T-helper 17 cell (primary cell): ENCODE measurements around the gene WNT9B. TPM values are rescaled to one million over a fixed set of nuclear protein-coding genes. Genes with fewer than 3 reads are reported as not detected.
"Not testable (repeated sequence)": the region's sequence is repeated elsewhere in the genome, so short reads cannot be mapped to it uniquely, and the experiment has no call there.

ENCODE experiments used
- ATAC-seq: fragments of 150-1000 bp; cut with Tn5 transposase; 2 replicates; pipeline ENCODE4 v1.10.0; 2021; ENCODE audit warnings: mild to moderate bottlenecking, moderate library complexity
- DNase-seq, 3 donors: peaks; one replicate each; pipeline versions ENCODE4 v3.0.0 to v3.0.0-alpha.2; 2020 to 2021
- H3K9me3 ChIP-seq: one replicate; pipeline ENCODE4 v1.7.0; 2013; ENCODE audit warnings: low read length, mild to moderate bottlenecking; ENCODE audit not compliant: control insufficient read depth, poor library complexity, severe bottlenecking
- H3K27ac Mint-ChIP-seq: one replicate; pipeline ENCODE4 v1.8.0; 2022; ENCODE audit warnings: mild to moderate bottlenecking, moderate library complexity, mixed read lengths
- H3K27me3 Mint-ChIP-seq: one replicate; pipeline ENCODE4 v1.8.0; 2022; ENCODE audit warnings: mixed read lengths
- H3K36me3 Mint-ChIP-seq: one replicate; pipeline ENCODE4 v1.8.0; 2022; ENCODE audit warnings: low read depth, mixed read lengths
- H3K4me1 Mint-ChIP-seq: one replicate; pipeline ENCODE4 v1.8.0; 2022; ENCODE audit warnings: mild to moderate bottlenecking, mixed read lengths
- H3K4me3 Mint-ChIP-seq: one replicate; pipeline ENCODE4 v1.8.0; 2022; ENCODE audit warnings: mild to moderate bottlenecking, moderate library complexity, mixed read lengths
- total RNA-seq, 4 donors: library from RNA in 2 of 4; stranded (reverse) in 2 of 4; gene quantifications; one replicate each; pipeline ENCODE4 v1.2.3 and lab custom pipeline; 2022 to 2026

The WNT9B gene
- total RNA-seq, 2 donors from 2014 or later = not detected

DNA sequence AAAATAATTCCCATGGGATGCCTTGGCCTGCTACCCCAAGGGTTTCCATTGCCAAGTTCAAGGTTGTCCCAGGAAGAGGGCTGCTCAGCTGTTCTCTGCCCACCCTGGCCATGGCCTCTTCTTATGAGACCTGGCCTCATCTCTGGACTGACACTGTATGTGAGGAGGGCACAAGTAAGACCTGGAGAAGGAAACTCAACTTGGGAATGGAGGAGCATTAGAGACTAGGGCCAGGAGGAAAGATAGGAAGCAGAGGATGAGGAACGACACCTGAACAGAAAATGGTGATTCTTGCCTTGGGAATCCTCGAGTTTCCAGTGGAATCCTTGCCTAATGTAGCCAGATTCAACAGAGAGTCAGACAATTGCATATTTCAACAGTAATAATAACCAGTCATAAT, 47.0 kb downstream of the WNT9B start:
- H3K27ac Mint-ChIP-seq = no peak overlapping the region
- no peak overlapping the region for H3K4me3 Mint-ChIP-seq
- no peaks in the 10 kb centered on the region for H3K9me3 ChIP-seq
- no peaks in the 10 kb centered on the region for H3K4me1 Mint-ChIP-seq
- no peak for ATAC-seq
- DNase-seq = no peak
- H3K36me3 Mint-ChIP-seq = no peaks in the 10 kb centered on the region
- H3K27me3 Mint-ChIP-seq = peaks cover 20% of the 10 kb centered on the region

DNA sequence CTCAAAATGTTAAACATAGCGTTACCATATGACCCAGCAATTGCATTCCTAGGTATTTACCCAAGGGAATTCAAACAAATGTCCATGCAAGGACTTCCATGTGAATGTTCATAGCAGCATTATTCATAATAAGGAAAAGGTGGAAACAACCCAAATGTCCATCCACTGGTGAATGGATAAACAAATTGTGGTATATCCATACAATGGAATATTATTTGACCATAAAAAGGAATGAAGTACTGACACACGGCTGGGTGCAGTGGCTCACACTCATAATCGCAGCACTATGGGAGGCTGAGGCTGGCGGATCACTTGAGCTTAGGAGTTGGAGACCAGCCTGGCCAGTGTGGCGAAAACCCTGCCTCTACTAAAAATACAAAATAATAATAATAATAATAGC, 47.5 kb downstream of the WNT9B start:
- ATAC-seq = no peak
- H3K4me3 Mint-ChIP-seq = no peak overlapping the region
- H3K27me3 Mint-ChIP-seq = peaks cover 17% of the 10 kb centered on the region
- no peaks in the 10 kb centered on the region for H3K4me1 Mint-ChIP-seq
- no peaks in the 10 kb centered on the region for H3K36me3 Mint-ChIP-seq
- H3K9me3 ChIP-seq = no peaks in the 10 kb centered on the region
- no peak overlapping the region for H3K27ac Mint-ChIP-seq
- no peak for DNase-seq

DNA sequence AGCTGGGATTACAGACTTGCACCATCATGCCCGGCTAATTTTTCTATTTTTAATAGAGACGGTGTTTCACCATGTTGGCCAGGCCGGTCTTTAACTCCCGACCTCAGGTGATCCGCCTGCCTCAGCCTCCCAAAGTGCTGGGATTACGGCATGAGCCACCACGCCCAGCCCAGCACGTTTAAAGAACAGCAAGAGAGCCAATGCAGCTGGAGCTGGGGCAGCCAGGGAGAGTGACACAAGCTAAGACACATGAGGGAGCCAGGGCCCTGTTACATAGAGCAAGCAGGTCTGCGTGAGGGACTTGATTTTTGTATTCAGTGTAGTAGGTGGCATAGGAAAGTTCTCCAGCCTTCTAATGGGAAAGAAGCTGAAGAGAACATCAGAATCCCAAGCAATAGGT, 49.9 kb downstream of the WNT9B start:
- Mint-ChIP-seq H3K27ac (no peak overlapping the region), H3K36me3 (peaks cover 2% of the 10 kb centered on the region), H3K4me1 (peaks cover 3% of the 10 kb centered on the region), H3K27me3 (peaks cover 17% of the 10 kb centered on the region), H3K4me3 (no peak overlapping the region)
- DNase-seq = no peak
- H3K9me3 ChIP-seq = no peaks in the 10 kb centered on the region
- no peak for ATAC-seq

DNA sequence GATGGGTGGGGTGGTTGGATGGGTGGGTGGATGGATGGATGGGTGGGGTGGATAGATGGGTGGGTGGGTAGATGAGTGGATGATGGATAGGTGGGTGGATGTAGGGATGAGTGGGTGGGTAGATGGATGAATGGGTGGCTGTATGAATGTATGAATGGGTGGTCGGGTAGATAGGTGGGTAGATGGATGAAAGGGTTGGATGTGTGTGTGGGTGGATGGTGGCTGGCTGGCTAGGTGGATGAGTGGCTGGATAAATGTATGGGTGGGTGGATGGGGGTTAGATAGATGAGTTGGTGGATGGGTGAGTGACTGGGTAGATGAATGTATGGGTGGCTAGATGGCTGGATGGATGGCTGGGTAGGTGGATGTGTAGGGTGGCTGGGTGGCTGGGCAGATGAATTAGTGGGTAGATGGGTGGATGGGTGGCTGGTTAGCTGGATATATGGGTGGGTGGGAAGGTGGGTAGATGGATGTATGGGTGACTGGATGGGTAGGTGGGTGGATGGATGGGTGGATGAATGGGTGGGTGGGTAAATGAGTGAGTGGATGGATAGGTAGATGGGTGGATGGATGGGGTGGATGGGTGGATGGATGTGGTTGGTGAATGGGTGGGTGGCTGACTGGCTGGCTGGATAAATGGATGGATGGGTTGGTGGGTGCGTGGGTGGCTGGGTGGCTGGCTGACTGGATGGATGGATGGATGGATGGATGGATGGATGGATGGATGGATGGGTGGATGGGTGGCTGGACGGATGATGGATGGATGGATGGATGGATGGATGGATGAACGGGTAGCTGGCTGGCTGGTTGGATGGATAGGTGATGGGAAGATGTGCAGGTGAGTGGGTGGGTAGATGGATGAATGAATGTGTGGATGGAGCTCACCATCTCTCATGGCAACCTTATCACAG, 52.6 kb downstream of the WNT9B start:
- Mint-ChIP-seq H3K4me3 (no peak overlapping the region), H3K4me1 (peaks cover 3% of the 10 kb centered on the region), H3K27me3 (peaks cover 21% of the 10 kb centered on the region), H3K36me3 (peaks cover 2% of the 10 kb centered on the region), H3K27ac (no peak overlapping the region)
- no peak for ATAC-seq
- H3K9me3 ChIP-seq = no peaks in the 10 kb centered on the region
- DNase-seq = no peak

DNA sequence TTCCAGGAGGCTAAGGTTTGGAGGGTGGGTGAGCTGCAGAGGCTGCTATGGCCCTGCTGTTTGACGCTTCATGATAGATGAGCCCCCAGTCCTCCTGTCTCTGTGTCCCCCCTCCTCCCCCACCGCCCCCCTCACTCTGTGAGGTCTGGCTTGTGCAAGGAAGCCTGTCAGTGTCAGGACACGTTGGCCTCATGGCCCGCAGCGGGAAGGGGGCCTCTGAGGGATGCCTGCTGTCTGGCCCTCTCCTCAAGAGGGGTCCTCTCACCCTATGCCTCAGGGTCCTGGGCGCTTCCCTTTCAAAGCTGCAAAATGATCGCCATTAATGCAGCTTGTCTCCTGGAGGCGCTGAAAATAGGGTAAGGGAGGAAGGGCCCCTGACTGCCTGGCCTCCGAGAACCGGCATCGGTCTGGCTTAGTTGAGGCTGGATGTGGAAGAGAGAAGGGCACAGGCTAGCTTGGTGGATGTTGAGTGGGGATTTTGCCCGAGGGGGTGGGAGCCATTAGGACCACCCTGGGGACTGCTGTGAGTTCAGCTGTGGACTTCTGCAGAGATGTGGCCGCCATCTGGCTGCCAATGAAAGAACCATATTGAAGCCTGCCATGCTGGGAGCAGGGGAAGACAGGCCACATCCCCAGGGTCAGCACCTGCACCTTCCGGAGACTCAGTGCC, 56.8 kb downstream of the WNT9B start:
- no peaks in the 10 kb centered on the region for H3K9me3 ChIP-seq
- no peak overlapping the region for H3K27ac Mint-ChIP-seq
- peaks cover 2% of the 10 kb centered on the region for H3K36me3 Mint-ChIP-seq
- no peak overlapping the region for H3K4me3 Mint-ChIP-seq
- H3K27me3 Mint-ChIP-seq = peaks cover 29% of the 10 kb centered on the region
- DNase-seq (no peak), ATAC-seq (no peak)
- peaks cover 5% of the 10 kb centered on the region for H3K4me1 Mint-ChIP-seq

DNA sequence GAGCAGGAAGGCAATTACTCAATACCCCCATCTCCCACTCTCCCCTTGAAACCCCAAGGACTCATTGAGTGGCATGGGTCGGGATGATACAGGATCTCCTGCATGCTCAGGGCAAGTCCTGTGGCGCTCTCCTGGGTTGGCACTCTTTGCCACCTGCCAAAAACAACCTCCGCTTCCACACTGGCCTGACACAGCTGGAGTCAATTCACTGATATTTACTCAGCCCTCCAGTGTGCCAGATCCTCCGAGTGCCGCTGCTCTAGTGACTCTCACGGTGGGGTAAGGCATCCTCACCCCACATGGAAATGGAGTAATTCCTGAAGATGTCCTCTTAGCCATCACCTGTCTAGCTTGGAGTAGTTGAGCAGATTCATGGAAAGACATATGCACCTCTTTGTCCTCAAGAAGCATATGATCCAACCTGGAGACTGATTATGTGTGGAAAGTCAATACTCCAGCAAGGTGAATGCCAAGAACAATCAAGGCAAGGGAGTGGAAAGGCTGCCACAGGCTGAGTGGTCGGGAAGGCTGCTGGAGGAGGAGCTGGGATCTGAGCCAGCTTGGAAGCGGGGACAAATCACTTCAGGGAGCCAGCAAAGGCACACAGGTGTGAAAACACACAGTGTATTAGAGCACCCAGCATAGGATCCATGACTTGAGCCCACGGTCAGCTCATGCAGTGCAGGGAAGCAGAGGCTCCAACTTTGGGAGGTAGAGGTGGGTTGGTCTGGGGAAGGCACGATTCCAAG, 59.0 kb downstream of the WNT9B start:
- no peak for DNase-seq
- Mint-ChIP-seq H3K4me3 (no peak overlapping the region), H3K36me3 (no peaks in the 10 kb centered on the region), H3K27me3 (peaks cover 29% of the 10 kb centered on the region), H3K4me1 (peaks cover 5% of the 10 kb centered on the region), H3K27ac (no peak overlapping the region)
- H3K9me3 ChIP-seq = no peaks in the 10 kb centered on the region
- ATAC-seq = no peak

DNA sequence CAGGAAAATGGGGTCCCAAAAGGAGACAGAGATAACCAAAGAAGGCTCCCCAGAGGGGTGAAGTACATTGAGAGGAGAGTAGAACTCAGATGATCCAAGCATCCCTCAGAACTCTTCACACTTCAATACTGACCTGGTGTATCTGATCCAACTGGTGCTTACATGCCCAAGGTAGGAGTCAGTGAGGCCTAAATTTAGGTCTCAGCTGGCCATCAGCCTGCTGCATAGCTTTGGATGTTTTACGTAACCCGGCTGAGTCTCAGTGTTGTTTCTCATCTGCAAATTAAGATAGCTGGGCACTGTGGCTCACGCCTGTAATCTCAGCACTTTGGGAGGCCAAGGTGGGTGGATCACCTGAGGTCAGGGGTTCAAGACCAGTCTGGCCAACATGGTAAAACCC, 59.9 kb downstream of the WNT9B start:
- no peaks in the 10 kb centered on the region for H3K9me3 ChIP-seq
- no peak overlapping the region for H3K27ac Mint-ChIP-seq
- H3K4me3 Mint-ChIP-seq = no peak overlapping the region
- peaks cover 2% of the 10 kb centered on the region for H3K4me1 Mint-ChIP-seq
- no peak for ATAC-seq
- no peak for DNase-seq
- no peaks in the 10 kb centered on the region for H3K36me3 Mint-ChIP-seq
- H3K27me3 Mint-ChIP-seq = peaks cover 29% of the 10 kb centered on the region

DNA sequence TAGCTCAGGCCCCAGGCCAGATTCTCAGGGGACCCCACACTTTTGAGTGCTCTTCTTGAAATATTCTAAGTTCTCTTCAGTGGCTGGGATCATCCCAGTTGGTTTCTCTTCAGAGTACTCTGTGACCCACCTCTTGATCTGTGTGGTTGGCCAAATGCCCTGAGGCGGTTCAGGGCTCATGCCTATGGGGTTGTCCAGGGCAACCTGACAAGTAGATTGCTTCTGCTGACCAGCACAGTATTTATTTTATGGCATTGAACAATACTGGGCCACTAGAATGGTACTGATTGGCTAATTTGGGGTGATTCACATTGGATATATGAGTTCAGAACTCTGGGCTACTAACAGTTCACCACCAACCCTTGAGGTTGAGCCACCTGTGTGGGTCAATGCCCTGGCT, 64.2 kb downstream of the WNT9B start:
- ATAC-seq (no peak), DNase-seq (no peak)
- H3K36me3 Mint-ChIP-seq = no peaks in the 10 kb centered on the region
- H3K9me3 ChIP-seq = no peaks in the 10 kb centered on the region
- H3K4me1 Mint-ChIP-seq = no peaks in the 10 kb centered on the region
- H3K4me3 Mint-ChIP-seq = no peak overlapping the region
- H3K27ac Mint-ChIP-seq = no peak overlapping the region
- H3K27me3 Mint-ChIP-seq = peaks cover 8% of the 10 kb centered on the region

DNA sequence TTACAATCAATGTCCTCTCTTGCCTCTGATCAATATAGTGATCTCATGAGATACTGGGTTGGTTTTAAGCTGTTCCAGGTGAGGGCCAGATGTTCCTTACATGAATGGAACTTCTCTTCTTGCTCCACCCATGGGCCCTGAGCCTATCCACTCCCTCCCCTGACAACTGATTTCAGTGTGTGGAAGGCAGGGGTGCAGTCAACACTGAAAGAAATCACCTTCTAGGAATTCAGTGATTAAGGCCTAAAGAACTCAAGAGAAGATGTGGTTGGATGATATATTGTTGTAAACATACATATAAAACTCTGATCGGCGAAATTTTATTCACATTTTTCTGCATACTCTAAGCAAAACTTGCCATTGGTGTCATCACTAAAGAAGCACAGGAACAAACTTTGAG, 64.8 kb downstream of the WNT9B start:
- Mint-ChIP-seq H3K4me3 (no peak overlapping the region), H3K27ac (no peak overlapping the region), H3K4me1 (no peaks in the 10 kb centered on the region), H3K27me3 (peaks cover 4% of the 10 kb centered on the region), H3K36me3 (no peaks in the 10 kb centered on the region)
- ATAC-seq (no peak), DNase-seq (no peak)
- H3K9me3 ChIP-seq = no peaks in the 10 kb centered on the region

DNA sequence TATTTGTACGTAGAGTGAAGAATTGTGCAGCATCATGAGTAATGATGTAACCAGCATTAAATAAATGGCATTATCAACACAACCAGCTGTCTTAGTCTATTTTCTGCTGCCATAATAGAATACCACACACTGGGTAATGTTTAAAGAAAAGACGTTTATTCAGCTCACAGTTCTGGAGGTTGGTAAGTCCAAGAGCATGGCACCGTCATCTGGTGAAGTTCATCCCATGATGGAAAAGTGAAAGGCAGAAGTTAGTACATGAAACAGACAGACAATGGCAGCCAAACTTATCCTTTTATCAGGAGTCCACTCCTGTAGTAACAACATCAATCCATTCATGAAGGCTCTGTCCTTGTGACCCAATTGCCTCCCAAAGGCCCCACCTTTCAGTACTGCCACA, 65.2 kb downstream of the WNT9B start:
- Mint-ChIP-seq H3K27me3 (peaks cover 4% of the 10 kb centered on the region), H3K36me3 (no peaks in the 10 kb centered on the region), H3K27ac (no peak overlapping the region), H3K4me1 (no peaks in the 10 kb centered on the region), H3K4me3 (no peak overlapping the region)
- ATAC-seq (no peak), DNase-seq (no peak)
- H3K9me3 ChIP-seq = no peaks in the 10 kb centered on the region

DNA sequence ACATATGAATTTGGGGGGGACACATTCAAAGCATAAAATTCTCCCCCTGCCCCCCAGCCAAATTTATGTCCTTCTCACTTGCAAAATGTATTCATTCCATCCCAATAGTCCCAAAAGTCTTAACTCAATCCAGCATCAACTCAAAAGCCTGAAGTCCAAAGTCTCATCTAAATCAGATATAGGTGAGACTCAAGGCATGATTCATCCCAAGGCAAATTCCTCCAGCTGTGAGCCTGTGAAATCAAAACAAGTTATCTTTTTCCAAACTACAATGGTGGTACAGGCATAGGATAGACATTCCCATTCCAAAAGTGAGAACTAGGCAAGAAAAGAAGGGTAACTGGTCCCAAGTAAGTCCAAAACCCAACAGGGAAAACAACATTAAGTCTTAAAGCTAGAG, 65.7 kb downstream of the WNT9B start:
- Mint-ChIP-seq H3K4me3 (no peak overlapping the region), H3K4me1 (no peaks in the 10 kb centered on the region), H3K27ac (no peak overlapping the region), H3K36me3 (no peaks in the 10 kb centered on the region), H3K27me3 (peaks cover 3% of the 10 kb centered on the region)
- DNase-seq (no peak), ATAC-seq (no peak)
- no peaks in the 10 kb centered on the region for H3K9me3 ChIP-seq

DNA sequence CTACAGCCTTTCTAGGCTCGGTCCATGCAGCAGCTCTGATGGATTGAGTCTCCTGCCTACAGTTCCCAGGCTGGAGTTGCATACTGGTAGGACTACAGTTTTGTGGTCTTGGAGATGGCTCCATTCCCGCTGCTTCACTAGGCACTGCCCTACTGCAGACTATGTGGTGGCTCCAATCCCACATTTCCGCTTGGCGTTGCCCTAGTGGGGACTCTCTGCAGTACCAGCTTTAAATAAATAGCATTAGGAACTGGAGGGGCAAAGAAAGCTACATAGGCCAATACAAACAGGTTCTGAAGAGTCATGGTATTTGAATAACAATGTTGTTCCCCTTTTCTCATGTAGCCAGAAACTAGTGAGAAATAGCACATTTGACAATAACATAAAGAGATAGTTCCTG, 66.1 kb downstream of the WNT9B start:
- H3K36me3 Mint-ChIP-seq = no peaks in the 10 kb centered on the region

DNA sequence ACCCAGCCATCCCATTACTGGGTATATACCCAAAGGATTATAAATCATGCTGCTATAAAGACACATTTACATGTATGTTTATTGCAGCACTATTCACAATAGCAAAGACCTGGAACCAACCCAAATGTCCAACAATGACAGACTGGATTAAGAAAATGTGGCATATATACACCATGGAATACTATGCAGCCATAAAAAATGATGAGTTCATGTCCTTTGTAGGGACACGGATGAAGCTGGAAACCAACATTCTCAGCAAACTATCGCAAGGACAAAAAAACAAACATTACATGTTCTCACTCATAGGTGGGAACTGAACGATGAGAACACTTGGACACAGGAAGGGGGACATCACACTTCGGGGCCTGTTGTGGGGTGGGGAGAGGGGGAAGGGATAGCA, 70.6 kb downstream of the WNT9B start:
- Mint-ChIP-seq H3K27ac (peak overlapping the region; percentile 97), H3K4me3 (peak overlapping the region; percentile 80), H3K4me1 (peaks cover 34% of the 10 kb centered on the region)
- H3K27me3 Mint-ChIP-seq, ATAC-seq, H3K9me3 ChIP-seq, H3K36me3 Mint-ChIP-seq, DNase-seq: not testable (repeated sequence)

More for the DNA sequence above, 66.1 kb downstream of the WNT9B start:
- Mint-ChIP-seq H3K4me3 (no peak overlapping the region), H3K27ac (no peak overlapping the region), H3K27me3 (no peaks in the 10 kb centered on the region), H3K4me1 (peaks cover 2% of the 10 kb centered on the region)
- DNase-seq (no peak), ATAC-seq (no peak)
- no peaks in the 10 kb centered on the region for H3K9me3 ChIP-seq
